K562 (cell line): ENCODE results near the gene PDHX. TPM values are rescaled to one million over a fixed set of nuclear protein-coding genes. Genes with fewer than 3 reads are reported as not detected.

ENCODE experiments used
- CHD1 ChIP-seq: fragments of 200-600 bp; sonication (generic); IDR thresholded peaks from one replicate; pipeline ENCODE4 v1.6.1; 2012; ENCODE audit warnings: mild to moderate bottlenecking, moderate library complexity, low read length, inconsistent platforms
- CUX1 ChIP-seq: fragments of 200-800 bp; sonication (Bioruptor generic); IDR thresholded peaks from 2 replicates; pipeline ENCODE4 v1.6.1; 2016; ENCODE audit warnings: missing genetic modification characterization, missing compliant biosample characterization
- ETS2 ChIP-seq: IDR thresholded peaks from 2 replicates; pipeline ENCODE4 v1.6.1; 2016; ENCODE audit warnings: borderline replicate concordance, missing genetic modification characterization, mild to moderate bottlenecking, moderate library complexity, missing compliant biosample characterization; ENCODE audit not compliant: poor library complexity, severe bottlenecking
- EWSR1 ChIP-seq: fragments of 450-650 bp; IDR thresholded peaks from 2 replicates; pipeline ENCODE4 v1.6.1; 2018; ENCODE audit warnings: borderline replicate concordance, mild to moderate bottlenecking, low read depth, moderate library complexity; ENCODE audit not compliant: partially characterized antibody
- FOXJ2 ChIP-seq: fragments of 200-800 bp; sonication (Bioruptor generic); IDR thresholded peaks from 2 replicates; pipeline ENCODE4 v1.6.1; 2016; ENCODE audit warnings: missing genetic modification characterization, missing compliant biosample characterization
- HNRNPH1 ChIP-seq: fragments of 200-400 bp; formaldehyde crosslinking; optimal IDR thresholded peaks from 2 replicates; pipeline ENCODE3; 2017; ENCODE audit warnings: low read depth, mild to moderate bottlenecking, low read length, moderate library complexity
- MYNN ChIP-seq, 2 experiments: sonication (generic); formaldehyde crosslinking in 1 of 2; IDR thresholded peaks; 2 replicates each; pipeline versions ENCODE4 v1.5.0 to v1.6.1; 2016 to 2020; ENCODE audit warnings: antibody characterized with exemption in 1 of 2, missing genetic modification reagents in 1 of 2
- NR2F6 ChIP-seq: fragments of 450-650 bp; formaldehyde crosslinking; IDR thresholded peaks from 2 replicates; pipeline ENCODE4 v1.4.0; 2020; ENCODE audit warnings: mild to moderate bottlenecking
- POLR2H ChIP-seq: IDR thresholded peaks from 2 replicates; pipeline ENCODE4 v1.6.1; 2016; ENCODE audit warnings: missing genetic modification characterization, low read depth, mild to moderate bottlenecking, control low read depth, missing compliant biosample characterization, moderate library complexity
- RBM17 ChIP-seq: fragments of 200-400 bp; formaldehyde crosslinking; IDR thresholded peaks from 2 replicates; pipeline ENCODE4 v1.6.1; 2017; ENCODE audit warnings: low read depth, mild to moderate bottlenecking, low read length, borderline replicate concordance
- SMAD4 ChIP-seq: fragments of 250-450 bp; sonication (Bioruptor Pico); conservative IDR thresholded peaks from 2 replicates; pipeline ENCODE4 v1.8.0; 2021; ENCODE audit warnings: inconsistent platforms, mild to moderate bottlenecking, moderate library complexity
- SMC3 ChIP-seq: conservative IDR thresholded peaks from 2 replicates; pipeline ENCODE4 v1.6.1; 2011; ENCODE audit warnings: low read depth, low read length, improper control_type of control experiment; ENCODE audit not compliant: insufficient read depth
- TEAD4 ChIP-seq, 2 experiments: sonication (generic) in 1 of 2; formaldehyde crosslinking in 1 of 2; IDR thresholded peaks; 2 replicates each; pipeline versions ENCODE4 v1.6.1 to v1.8.0; 2012 to 2022; ENCODE audit warnings: borderline replicate concordance in 1 of 2, inconsistent platforms in 1 of 2, low read length in 1 of 2, mild to moderate bottlenecking in 1 of 2, missing genetic modification reagents in 1 of 2
- THRAP3 ChIP-seq: fragments of 450-650 bp; IDR thresholded peaks from 2 replicates; pipeline ENCODE4 v1.6.1; 2016; ENCODE audit warnings: mild to moderate bottlenecking, inconsistent platforms, borderline replicate concordance
- ZC3H4 ChIP-seq: sonication (generic); formaldehyde crosslinking; IDR thresholded peaks from 2 replicates; pipeline ENCODE4 v1.9.0; 2021; ENCODE audit warnings: missing genetic modification reagents, borderline replicate concordance
- ZNF184 ChIP-seq: sonication (generic); formaldehyde crosslinking; IDR thresholded peaks from 2 replicates; pipeline ENCODE4 v1.5.0; 2020; ENCODE audit warnings: missing genetic modification reagents
- ZNF551 ChIP-seq: fragments of 250-450 bp; sonication (Bioruptor Pico); IDR thresholded peaks from 2 replicates; pipeline ENCODE4 v1.5.0; 2021; ENCODE audit warnings: mild to moderate bottlenecking, moderate library complexity
- ZSCAN29 ChIP-seq: fragments of 450-650 bp; IDR thresholded peaks from 2 replicates; pipeline ENCODE4 v1.6.1; 2017
- polyA plus RNA-seq, 8 experiments: library from polyadenylated mRNA; depleted of rRNA in 4 of 8; stranded (reverse) in 5 of 8; unstranded in 3 of 8; fragments of >200 nt; fragmentation: Nextera tagmentation in 2 of 8; fragmentation: Illumina TruSeq in 1 of 8; extraction: Ambion mirVana in 2 of 8; extraction: Trizol in 1 of 8; gene quantifications; 2 replicates each; pipeline versions ENCODE4 v1.2.1 to v1.2.3, GENCODE V29; 2011 to 2014; ENCODE audit warnings: inconsistent platforms in 1 of 8, missing spikeins in 1 of 8
- total RNA-seq, 7 experiments: library from RNA; depleted of rRNA in 6 of 7; stranded (reverse); fragments of >200 nt in 6 of 7; fragmentation: Illumina TruSeq in 2 of 7; extraction: Trizol in 2 of 7; gene quantifications; 2 replicates each; pipeline versions ENCODE4 v1.2.1 to v1.2.3, GENCODE V29; 2011 to 2021; ENCODE audit warnings: low replicate concordance in 1 of 7
- TF ChIP-seq, protein P1 (sequence below), 2 experiments: fragments of 450-650 bp in 1 of 2; sonication (generic) in 1 of 2; formaldehyde crosslinking in 1 of 2; IDR thresholded peaks in 1 of 2; conservative IDR thresholded peaks in 1 of 2; 2 replicates each; pipeline versions ENCODE4 v1.6.1 to v1.8.1; 2016 to 2023; ENCODE audit warnings: mild to moderate bottlenecking in 2 of 2, moderate library complexity in 2 of 2, inconsistent platforms in 1 of 2, missing genetic modification reagents in 1 of 2
- TF ChIP-seq, protein P2 (sequence below): fragments of 450-650 bp; IDR thresholded peaks from 2 replicates; pipeline ENCODE4 v1.6.1; 2016

Gene PDHX
- total and polyA plus RNA-seq, 9 of the 15 experiments (the other 6 are each of a cell fraction or from before 2014, with no cell fraction given): 20.8 to 43.5 (median 31.2) TPM

DNA sequence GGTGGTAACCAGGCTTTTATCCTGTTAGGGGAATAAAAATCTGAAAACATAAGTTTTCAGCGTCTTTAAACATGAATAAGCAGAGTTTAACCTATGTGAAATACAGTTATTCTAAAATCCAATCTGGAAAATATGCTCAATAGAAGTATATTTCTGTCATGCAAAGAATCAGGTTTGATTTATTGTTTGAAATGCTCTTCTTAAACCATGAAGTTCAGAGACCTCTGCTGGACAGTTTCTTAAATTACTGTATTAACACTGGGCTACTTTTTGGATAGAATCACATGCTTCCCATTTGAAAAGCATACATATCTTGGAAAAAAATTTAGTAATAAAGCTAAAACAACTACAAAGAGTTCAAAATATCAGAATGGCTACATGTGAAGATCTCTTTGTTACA lies 25.6 kb upstream of the PDHX start (continued):
- TF ChIP-seq CUX1 (CRISPR knock-in tag) (no peak), SMAD4 (CRISPR knock-in tag) (no peak), HNRNPH1 (no peak), ZC3H4 (CRISPR knock-in tag) (no peak), TEAD4 (IDR thresholded peaks at IDR 0.05; ENCODE audit: low read length) (no peak), TEAD4 (CRISPR knock-in tag; IDR thresholded peaks at IDR 0.05; ENCODE audit: borderline replicate concordance) (no peak), ZNF551 (no peak), EWSR1 (no peak), ETS2 (tag) (no peak), ZNF184 (CRISPR knock-in tag) (no peak), FOXJ2 (tag) (no peak), NR2F6 (CRISPR knock-in tag) (no peak), SMC3 (peak; percentile 51; the same call in 1 of the 2 replicates), CHD1 (no peak), POLR2H (tag) (peak; percentile 54; the same call in 1 of the 2 replicates), ZSCAN29 (no peak), MYNN (IDR thresholded peaks at IDR 0.05) (no peak), MYNN (CRISPR knock-in tag; IDR thresholded peaks at IDR 0.05) (no peak), RBM17 (no peak), THRAP3 (no peak)
- TF ChIP-seq, protein P1, sequence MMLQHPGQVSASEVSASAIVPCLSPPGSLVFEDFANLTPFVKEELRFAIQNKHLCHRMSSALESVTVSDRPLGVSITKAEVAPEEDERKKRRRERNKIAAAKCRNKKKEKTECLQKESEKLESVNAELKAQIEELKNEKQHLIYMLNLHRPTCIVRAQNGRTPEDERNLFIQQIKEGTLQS (IDR thresholded peaks at IDR 0.05): no peak
- TF ChIP-seq, protein P1 (CRISPR knock-in tag; conservative IDR thresholded peaks at IDR 0.05): no peak
- TF ChIP-seq, protein P2, sequence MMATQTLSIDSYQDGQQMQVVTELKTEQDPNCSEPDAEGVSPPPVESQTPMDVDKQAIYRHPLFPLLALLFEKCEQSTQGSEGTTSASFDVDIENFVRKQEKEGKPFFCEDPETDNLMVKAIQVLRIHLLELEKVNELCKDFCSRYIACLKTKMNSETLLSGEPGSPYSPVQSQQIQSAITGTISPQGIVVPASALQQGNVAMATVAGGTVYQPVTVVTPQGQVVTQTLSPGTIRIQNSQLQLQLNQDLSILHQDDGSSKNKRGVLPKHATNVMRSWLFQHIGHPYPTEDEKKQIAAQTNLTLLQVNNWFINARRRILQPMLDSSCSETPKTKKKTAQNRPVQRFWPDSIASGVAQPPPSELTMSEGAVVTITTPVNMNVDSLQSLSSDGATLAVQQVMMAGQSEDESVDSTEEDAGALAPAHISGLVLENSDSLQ: peak; percentile 95
